ENCODE measurements around the gene CAMKMT. TPM values are rescaled to one million over a fixed set of nuclear protein-coding genes. Genes with fewer than 3 reads are reported as not detected.

The CAMKMT gene
- total and polyA plus RNA-seq, 8 donors = 1.4 to 27.4 (median 6.2) TPM

- H3K27ac ChIP-seq = no peak overlapping the region
- no peak for DNase-seq
- H3K4me1 ChIP-seq = peaks cover 14 to 59% (median 38%) of the 10 kb centered on the region in 4 donors
- intact Hi-C loops (cut with DNase I; ENCODE audit: low total_unique reads) = no loop called here
- no peaks in the 10 kb centered on the region for H3K27me3 ChIP-seq
- H3K36me3 ChIP-seq = no peaks in the 10 kb centered on the region
- WGBS, 5 donors = 79 to 87% (median 87%) methylated on average over 6 of the region's 6 CpGs
- H3K9me3 ChIP-seq = no peaks in the 10 kb centered on the region
- no peak overlapping the region for H3K4me3 ChIP-seq
- TF ChIP-seq POLR2A (IDR thresholded peaks at IDR 0.05) = no peak
- TF ChIP-seq, protein P1, sequence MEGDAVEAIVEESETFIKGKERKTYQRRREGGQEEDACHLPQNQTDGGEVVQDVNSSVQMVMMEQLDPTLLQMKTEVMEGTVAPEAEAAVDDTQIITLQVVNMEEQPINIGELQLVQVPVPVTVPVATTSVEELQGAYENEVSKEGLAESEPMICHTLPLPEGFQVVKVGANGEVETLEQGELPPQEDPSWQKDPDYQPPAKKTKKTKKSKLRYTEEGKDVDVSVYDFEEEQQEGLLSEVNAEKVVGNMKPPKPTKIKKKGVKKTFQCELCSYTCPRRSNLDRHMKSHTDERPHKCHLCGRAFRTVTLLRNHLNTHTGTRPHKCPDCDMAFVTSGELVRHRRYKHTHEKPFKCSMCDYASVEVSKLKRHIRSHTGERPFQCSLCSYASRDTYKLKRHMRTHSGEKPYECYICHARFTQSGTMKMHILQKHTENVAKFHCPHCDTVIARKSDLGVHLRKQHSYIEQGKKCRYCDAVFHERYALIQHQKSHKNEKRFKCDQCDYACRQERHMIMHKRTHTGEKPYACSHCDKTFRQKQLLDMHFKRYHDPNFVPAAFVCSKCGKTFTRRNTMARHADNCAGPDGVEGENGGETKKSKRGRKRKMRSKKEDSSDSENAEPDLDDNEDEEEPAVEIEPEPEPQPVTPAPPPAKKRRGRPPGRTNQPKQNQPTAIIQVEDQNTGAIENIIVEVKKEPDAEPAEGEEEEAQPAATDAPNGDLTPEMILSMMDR (IDR thresholded peaks at IDR 0.05) = no peak
- no peak for TF ChIP-seq EP300 (IDR thresholded peaks at IDR 0.05)
- no peak for TF ChIP-seq POLR2AphosphoS5 (IDR thresholded peaks at IDR 0.05)
Observed at GRCh38 chr2:44354761-44355160, 7.0 kb upstream of the CAMKMT start.

GRCh38 chr2:44358503-44358902 lies 3.2 kb upstream of the CAMKMT start:
- H3K4me3 ChIP-seq = no peak overlapping the region
- TF ChIP-seq POLR2A (IDR thresholded peaks at IDR 0.05) (no peak), POLR2AphosphoS5 (IDR thresholded peaks at IDR 0.05) (no peak), EP300 (IDR thresholded peaks at IDR 0.05) (no peak)
- TF ChIP-seq, protein P1 (IDR thresholded peaks at IDR 0.05) = no peak
- peak; percentile 59 to 72 for DNase-seq
- H3K27me3 ChIP-seq = no peaks in the 10 kb centered on the region
- H3K27ac ChIP-seq = no peak overlapping the region
- intact Hi-C loops (cut with DNase I; ENCODE audit: low total_unique reads) = no loop called here
- 36 to 47% (median 43%) methylated on average over 3 of the region's 3 CpGs for WGBS, 5 donors
- peaks cover 18 to 54% (median 38%) of the 10 kb centered on the region in 4 donors for H3K4me1 ChIP-seq
- no peaks in the 10 kb centered on the region for H3K36me3 ChIP-seq
- H3K9me3 ChIP-seq = no peaks in the 10 kb centered on the region

DNA sequence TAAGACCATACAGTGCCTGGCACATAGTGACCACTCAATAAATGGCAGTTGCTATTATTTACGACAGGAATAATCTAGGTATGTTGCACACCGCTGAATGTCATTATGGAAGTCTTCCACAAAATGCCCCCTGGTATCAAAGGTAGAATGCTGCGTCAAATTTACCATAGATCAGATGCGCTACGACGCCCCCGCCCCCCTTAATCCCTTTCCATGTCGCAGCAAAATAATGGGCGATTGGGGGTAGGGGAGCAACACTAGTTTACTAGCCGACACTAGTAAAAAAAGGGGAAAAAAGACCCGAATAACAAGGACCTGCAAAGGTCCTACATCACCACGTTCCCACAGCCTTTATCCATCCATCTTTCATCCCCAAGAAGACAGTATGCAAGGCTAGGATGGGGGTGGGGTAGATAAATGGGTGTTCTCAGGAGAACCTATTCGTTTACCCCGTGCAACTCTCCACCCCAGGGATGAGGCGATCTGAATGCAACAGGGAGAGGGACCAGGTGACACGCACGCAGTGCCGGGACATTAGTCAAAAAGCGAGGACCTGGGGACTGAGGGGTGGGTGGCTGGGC lies 908 bp upstream of the CAMKMT start:
- peaks cover 18 to 54% (median 35%) of the 10 kb centered on the region in 4 donors for H3K4me1 ChIP-seq
- peak overlapping the region; percentile 92 to 98 (median 94) for H3K27ac ChIP-seq
- DNase-seq = no peak
- no peaks in the 10 kb centered on the region for H3K36me3 ChIP-seq
- H3K27me3 ChIP-seq = no peaks in the 10 kb centered on the region
- intact Hi-C loops (cut with DNase I; ENCODE audit: low total_unique reads) = no loop called here
- H3K4me3 ChIP-seq = peak overlapping the region; percentile 72 to 87 (median 82)
- TF ChIP-seq EP300 (IDR thresholded peaks at IDR 0.05) (no peak), POLR2A (IDR thresholded peaks at IDR 0.05) (no peak), POLR2AphosphoS5 (IDR thresholded peaks at IDR 0.05) (no peak)
- TF ChIP-seq, protein P1 (IDR thresholded peaks at IDR 0.05) = no peak
- no peaks in the 10 kb centered on the region for H3K9me3 ChIP-seq
- WGBS, 5 donors = 1 to 4% (median 2%) methylated on average over 19 of the region's 19 CpGs

GRCh38 chr2:44362207-44363015 lies 664 bp downstream of the CAMKMT start:
- intact Hi-C loops (cut with DNase I; ENCODE audit: low total_unique reads) = no loop called here
- peak; percentile 42 to 71 for DNase-seq
- peaks cover 18 to 46% (median 34%) of the 10 kb centered on the region in 4 donors for H3K4me1 ChIP-seq
- WGBS, 5 donors = 0 to 2% (median 1%) methylated on average over 29 to 32 of the region's 32 CpGs
- H3K36me3 ChIP-seq = no peaks in the 10 kb centered on the region
- H3K27ac ChIP-seq = peak overlapping the region; percentile 82 to 98 (median 94)
- H3K4me3 ChIP-seq = peak overlapping the region; percentile 72 to 87 (median 82)
- no peaks in the 10 kb centered on the region for H3K9me3 ChIP-seq
- TF ChIP-seq, protein P1 (IDR thresholded peaks at IDR 0.05) = no peak
- TF ChIP-seq POLR2AphosphoS5 (IDR thresholded peaks at IDR 0.05) (no peak), EP300 (IDR thresholded peaks at IDR 0.05) (no peak), POLR2A (IDR thresholded peaks at IDR 0.05) (no peak)
- H3K27me3 ChIP-seq = no peaks in the 10 kb centered on the region
